Cardiac fibroblast (primary cell): Measurements from ENCODE around the gene POMGNT2.
A peak's percentile ranks its signal among the peaks of the same experiment; 100 is the strongest.

ENCODE experiments used
- DNase-seq, 2 donors: peaks; one replicate each; pipeline versions ENCODE4 v3.0.0 to v3.0.0-alpha.2; 2010; ENCODE audit warnings: low read depth in 2 of 2
- H3K4me3 ChIP-seq, 2 donors: replicated peaks in 1 of 2; 1 replicate in 1 of 2; 2 replicates in 1 of 2; pipeline ENCODE4 v1.5.1; 2011; ENCODE audit warnings: low read depth in 2 of 2, low read length in 2 of 2, mild to moderate bottlenecking in 2 of 2, moderate library complexity in 1 of 2
- CTCF ChIP-seq: IDR thresholded peaks from one replicate; pipeline ENCODE4 v1.5.1; 2011; ENCODE audit warnings: low read depth, mild to moderate bottlenecking, low read length, inconsistent platforms

Gene POMGNT2

GRCh38 chr3:43126536-43126935 is 20.7 kb upstream of the POMGNT2 start:
- no peak overlapping the region for H3K4me3 ChIP-seq
- no peak for TF ChIP-seq CTCF
- DNase-seq = peak in 1 of 2 donors; percentile 27

GRCh38 chr3:43123895-43124294 is 18.0 kb upstream of the POMGNT2 start:
- no peak for TF ChIP-seq CTCF
- DNase-seq = no peak
- no peak overlapping the region for H3K4me3 ChIP-seq

- TF ChIP-seq CTCF = no peak
- DNase-seq = no peak
- no peak overlapping the region for H3K4me3 ChIP-seq
Measured at GRCh38 chr3:43120937-43121336, 15.1 kb upstream of the POMGNT2 start.

GRCh38 chr3:43117257-43117656 is 11.4 kb upstream of the POMGNT2 start:
- no peak overlapping the region for H3K4me3 ChIP-seq
- no peak for TF ChIP-seq CTCF
- no peak for DNase-seq

- DNase-seq = no peak
- TF ChIP-seq CTCF = no peak
- H3K4me3 ChIP-seq = no peak overlapping the region
Measured at GRCh38 chr3:43113671-43114070, 7.8 kb upstream of the POMGNT2 start.

GRCh38 chr3:43106293-43106628 is 382 bp upstream of the POMGNT2 start:
- H3K4me3 ChIP-seq = peak overlapping the region in 1 of 2 donors; percentile 30
- no peak for DNase-seq
- no peak for TF ChIP-seq CTCF
